Trophoblast cell (in vitro differentiated cells and primary cell): ENCODE measurements around the gene GAPDHS.

Source experiments
- DNase-seq, 2 donors: peaks; one replicate each; pipeline ENCODE4 v3.0.0-alpha.2; 2016
- H2AFZ ChIP-seq: 2 replicates; pipeline ENCODE4 v1.6.1; 2013; ENCODE audit warnings: low read length, moderate library complexity, mild to moderate bottlenecking; ENCODE audit not compliant: insufficient read depth, poor library complexity
- H2AK5ac ChIP-seq: 2 replicates; pipeline ENCODE4 v1.6.1; 2013; ENCODE audit warnings: mild to moderate bottlenecking, low read length
- H2BK120ac ChIP-seq: 2 replicates; pipeline ENCODE4 v1.6.1; 2013; ENCODE audit warnings: low read length, mild to moderate bottlenecking, moderate library complexity; ENCODE audit not compliant: insufficient read depth, poor library complexity
- H2BK12ac ChIP-seq: 2 replicates; pipeline ENCODE4 v1.6.1; 2013; ENCODE audit warnings: mild to moderate bottlenecking, low read length, moderate library complexity
- H2BK5ac ChIP-seq: 2 replicates; pipeline ENCODE4 v1.6.1; 2013; ENCODE audit warnings: low read length, low read depth, moderate library complexity, mild to moderate bottlenecking; ENCODE audit not compliant: poor library complexity
- H3K14ac ChIP-seq: 2 replicates; pipeline ENCODE4 v1.6.1; 2013; ENCODE audit warnings: mild to moderate bottlenecking, low read length
- H3K18ac ChIP-seq: 2 replicates; pipeline ENCODE4 v1.6.1; 2013; ENCODE audit warnings: mild to moderate bottlenecking, low read length
- H3K23ac ChIP-seq: 2 replicates; pipeline ENCODE4 v1.6.1; 2013; ENCODE audit warnings: low read length
- H3K27ac ChIP-seq: 2 replicates; pipeline ENCODE4 v1.5.1; 2013; ENCODE audit warnings: low read depth, mild to moderate bottlenecking, inconsistent platforms, low read length, moderate library complexity
- H3K27me3 ChIP-seq: 2 replicates; pipeline ENCODE4 v1.6.1; 2013; ENCODE audit warnings: inconsistent platforms, mild to moderate bottlenecking, low read length, moderate library complexity; ENCODE audit not compliant: insufficient read depth
- H3K36me3 ChIP-seq, 2 experiments: 1 replicate in 1 of 2; 2 replicates in 1 of 2; pipeline ENCODE4 v1.6.1; 2013; ENCODE audit warnings: low read length in 2 of 2, mild to moderate bottlenecking in 2 of 2, moderate library complexity in 1 of 2; ENCODE audit not compliant: insufficient read depth in 2 of 2, control insufficient read depth in 1 of 2
- H3K4ac ChIP-seq: 2 replicates; pipeline ENCODE4 v1.6.1; 2013; ENCODE audit warnings: low read depth, mild to moderate bottlenecking, low read length, moderate library complexity
- H3K4me1 ChIP-seq, 2 experiments: 1 replicate in 1 of 2; 2 replicates in 1 of 2; pipeline ENCODE4 v1.6.1; 2013; ENCODE audit warnings: low read length in 2 of 2, mild to moderate bottlenecking in 2 of 2, moderate library complexity in 1 of 2; ENCODE audit not compliant: insufficient read depth in 2 of 2, control insufficient read depth in 1 of 2
- H3K4me2 ChIP-seq: 2 replicates; pipeline ENCODE4 v1.6.1; 2013; ENCODE audit warnings: inconsistent platforms, mild to moderate bottlenecking, low read length, moderate library complexity
- H3K4me3 ChIP-seq: 2 replicates; pipeline ENCODE4 v1.5.1; 2013; ENCODE audit warnings: mild to moderate bottlenecking, low read depth, low read length, inconsistent platforms
- H3K79me1 ChIP-seq: one replicate; pipeline ENCODE4 v1.6.1; 2013; ENCODE audit warnings: low read length
- H3K79me2 ChIP-seq: 2 replicates; pipeline ENCODE4 v1.6.1; 2013; ENCODE audit warnings: low read length, mild to moderate bottlenecking; ENCODE audit not compliant: control insufficient read depth, insufficient read depth, poor library complexity
- H3K9ac ChIP-seq: 2 replicates; pipeline ENCODE4 v1.6.1; 2013; ENCODE audit warnings: mild to moderate bottlenecking, low read length
- H3K9me3 ChIP-seq: 2 replicates; pipeline ENCODE4 v1.6.1; 2013; ENCODE audit warnings: low read depth, mild to moderate bottlenecking, control low read depth, inconsistent platforms, low read length; ENCODE audit not compliant: insufficient read depth
- H4K12ac ChIP-seq: 2 replicates; pipeline ENCODE4 v1.6.1; 2013; ENCODE audit warnings: low read depth, mild to moderate bottlenecking, low read length, moderate library complexity
- H4K8ac ChIP-seq: 2 replicates; pipeline ENCODE4 v1.6.1; 2013; ENCODE audit warnings: low read depth, mild to moderate bottlenecking, low read length, moderate library complexity
- H4K91ac ChIP-seq: one replicate; pipeline ENCODE4 v1.6.1; 2013; ENCODE audit warnings: low read depth, mild to moderate bottlenecking, low read length, moderate library complexity
- WGBS: extraction: QIAGEN DNeasy Blood & Tissue Kit; methylation state at CpG from one replicate; pipeline ENCODE4 v1.1.7; 2013; ENCODE audit warnings: missing lambda C conversion rate; ENCODE audit not compliant: insufficient read length, insufficient coverage; ENCODE audit errors: extremely low coverage; 5-methylcytosine and 5-hydroxymethylcytosine counted together

GAPDHS gene

DNA sequence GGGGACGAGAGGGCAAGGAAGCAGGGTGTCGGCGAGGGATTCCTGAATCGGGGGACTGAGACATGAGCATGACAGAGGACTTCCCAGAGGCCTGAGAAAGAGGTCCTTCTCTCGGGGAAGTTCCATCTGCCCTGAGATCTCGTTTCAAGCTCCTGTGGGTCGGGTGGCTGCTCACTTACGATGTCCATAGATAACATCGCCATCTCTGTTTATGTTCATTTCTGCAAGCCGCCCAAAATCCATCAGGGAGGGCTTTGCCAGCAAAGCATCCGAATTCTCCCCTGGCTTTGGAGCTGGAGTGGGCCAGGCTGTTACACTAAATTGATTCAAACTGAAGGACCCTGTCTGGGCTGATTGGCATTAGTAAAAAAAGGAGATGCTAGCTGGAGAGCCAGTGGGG, 25.7 kb upstream of the GAPDHS start:
- H3K9me3 ChIP-seq = peaks cover 2% of the 10 kb centered on the region
- H2BK12ac ChIP-seq = no peak overlapping the region
- peaks cover 3 to 5% of the 10 kb centered on the region in 2 experiments for H3K4me1 ChIP-seq
- no peak overlapping the region for H3K27ac ChIP-seq
- no peak overlapping the region for H4K12ac ChIP-seq
- no peak overlapping the region for H2AK5ac ChIP-seq
- H2BK120ac ChIP-seq = no peak overlapping the region
- H3K79me1 ChIP-seq = peaks cover 7% of the 10 kb centered on the region
- DNase-seq = no peak
- H3K27me3 ChIP-seq = no peaks in the 10 kb centered on the region
- H3K18ac ChIP-seq = no peak overlapping the region
- peaks cover 4% of the 10 kb centered on the region for H3K79me2 ChIP-seq
- H3K4me2 ChIP-seq = no peak overlapping the region
- no peak overlapping the region for H3K14ac ChIP-seq
- H3K4me3 ChIP-seq = no peak overlapping the region
- H3K9ac ChIP-seq = no peak overlapping the region
- H3K23ac ChIP-seq = no peak overlapping the region
- H3K4ac ChIP-seq = no peak overlapping the region
- no peak overlapping the region for H4K91ac ChIP-seq
- peaks cover 24 to 25% of the 10 kb centered on the region in 2 experiments for H3K36me3 ChIP-seq
- no peak overlapping the region for H2BK5ac ChIP-seq
- no peak overlapping the region for H4K8ac ChIP-seq
- H2AFZ ChIP-seq = no peak overlapping the region
- no CpG with 5 or more reads among the region's 11 CpGs for WGBS

DNA sequence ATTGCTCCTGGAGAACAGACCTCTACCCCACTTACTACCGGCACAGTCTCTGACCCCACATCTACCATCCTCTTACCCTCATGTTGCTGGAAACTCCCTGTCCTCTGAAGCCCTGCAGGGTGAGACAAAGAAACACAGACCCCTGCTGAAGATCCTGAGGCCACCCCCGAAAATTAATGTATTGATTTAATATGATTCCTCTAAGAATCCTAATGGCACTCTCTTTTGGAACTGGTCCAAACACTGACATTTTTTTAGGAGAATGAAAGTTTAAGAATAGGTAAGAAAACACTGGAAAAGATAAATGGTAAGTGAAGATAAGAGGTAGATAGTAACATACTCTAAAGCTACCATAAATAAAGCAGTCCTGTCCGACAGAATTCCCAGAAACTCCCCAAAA, 25.1 kb upstream of the GAPDHS start:
- H4K8ac ChIP-seq = no peak overlapping the region
- H2BK120ac ChIP-seq = no peak overlapping the region
- H3K9ac ChIP-seq = no peak overlapping the region
- no peak overlapping the region for H2BK12ac ChIP-seq
- DNase-seq = no peak
- H3K23ac ChIP-seq = no peak overlapping the region
- H4K12ac ChIP-seq = no peak overlapping the region
- no peak overlapping the region for H3K27ac ChIP-seq
- no peak overlapping the region for H2AK5ac ChIP-seq
- H2AFZ ChIP-seq = no peak overlapping the region
- no peak overlapping the region for H2BK5ac ChIP-seq
- H3K79me1 ChIP-seq = peaks cover 7% of the 10 kb centered on the region
- H3K9me3 ChIP-seq = peaks cover 2% of the 10 kb centered on the region
- no peak overlapping the region for H3K4me3 ChIP-seq
- no peak overlapping the region for H4K91ac ChIP-seq
- H3K4me2 ChIP-seq = no peak overlapping the region
- no peaks in the 10 kb centered on the region for H3K27me3 ChIP-seq
- no peak overlapping the region for H3K4ac ChIP-seq
- H3K4me1 ChIP-seq = peaks cover 3 to 5% of the 10 kb centered on the region in 2 experiments
- no peak overlapping the region for H3K18ac ChIP-seq
- H3K36me3 ChIP-seq = peaks cover 21% of the 10 kb centered on the region in 2 experiments
- no CpG with 5 or more reads among the region's 3 CpGs for WGBS
- no peak overlapping the region for H3K14ac ChIP-seq
- peaks cover 4% of the 10 kb centered on the region for H3K79me2 ChIP-seq

DNA sequence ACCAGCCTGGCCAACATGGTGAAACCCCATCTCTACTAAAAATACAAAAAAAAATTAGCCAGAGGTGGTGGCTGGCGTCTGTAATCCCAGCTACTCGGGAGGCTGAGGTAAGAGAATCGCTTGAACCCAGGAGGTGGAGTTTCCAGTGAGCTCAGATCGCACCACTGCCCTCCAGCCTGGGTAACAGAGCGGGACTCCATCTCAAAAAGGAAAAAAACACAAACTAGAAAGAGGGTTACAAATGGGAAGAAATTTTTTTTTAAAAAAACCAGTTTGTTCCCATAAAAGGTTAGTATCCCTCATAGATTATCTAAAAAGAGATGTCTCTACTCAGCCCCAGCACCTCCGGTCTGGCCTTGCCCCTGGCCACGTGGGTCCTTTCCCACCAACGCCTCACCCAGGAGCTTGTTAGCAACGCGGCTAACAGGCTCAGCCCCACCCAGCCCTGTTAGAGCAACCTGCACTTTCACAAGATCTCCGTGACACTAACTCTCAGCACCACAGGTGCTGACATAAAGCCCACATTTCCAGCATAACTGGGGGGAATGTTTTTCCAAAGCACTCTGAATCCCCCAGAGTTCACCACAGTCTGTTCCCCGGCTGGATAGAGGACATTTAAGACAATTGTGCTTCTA, 24.1 kb upstream of the GAPDHS start:
- peak in 1 of 2 donors; percentile 9 for DNase-seq
- H3K27ac ChIP-seq = no peak overlapping the region
- H3K18ac ChIP-seq = no peak overlapping the region
- no peak overlapping the region for H2BK120ac ChIP-seq
- H4K8ac ChIP-seq = no peak overlapping the region
- H2BK12ac ChIP-seq = no peak overlapping the region
- peaks cover 2% of the 10 kb centered on the region for H3K9me3 ChIP-seq
- H3K79me1 ChIP-seq = peaks cover 7% of the 10 kb centered on the region
- H2AFZ ChIP-seq = peak overlapping the region; percentile 6
- peak overlapping the region; percentile 86 for H3K4me2 ChIP-seq
- no peak overlapping the region for H2BK5ac ChIP-seq
- peaks cover 4% of the 10 kb centered on the region for H3K79me2 ChIP-seq
- no CpG with 5 or more reads among the region's 12 CpGs for WGBS
- H3K4me3 ChIP-seq = no peak overlapping the region
- no peak overlapping the region for H4K12ac ChIP-seq
- H3K27me3 ChIP-seq = no peaks in the 10 kb centered on the region
- peaks cover 16 to 17% of the 10 kb centered on the region in 2 experiments for H3K36me3 ChIP-seq
- H3K4ac ChIP-seq = peak overlapping the region; percentile 2
- no peak overlapping the region for H4K91ac ChIP-seq
- H3K4me1 ChIP-seq = peaks cover 3 to 5% of the 10 kb centered on the region in 2 experiments
- H3K9ac ChIP-seq = no peak overlapping the region
- H3K14ac ChIP-seq = no peak overlapping the region
- no peak overlapping the region for H3K23ac ChIP-seq
- H2AK5ac ChIP-seq = no peak overlapping the region

- H3K18ac ChIP-seq = peak overlapping the region; percentile 82
- DNase-seq = peak; percentile 23 to 72
- peak overlapping the region; percentile 75 for H3K27ac ChIP-seq
- H3K36me3 ChIP-seq = peaks cover 11 to 14% of the 10 kb centered on the region in 2 experiments
- H3K4me2 ChIP-seq = peak overlapping the region; percentile 86
- H3K9ac ChIP-seq = peak overlapping the region; percentile 42
- peaks cover 3 to 5% of the 10 kb centered on the region in 2 experiments for H3K4me1 ChIP-seq
- H3K23ac ChIP-seq = no peak overlapping the region
- H3K4me3 ChIP-seq = peak overlapping the region; percentile 74
- peak overlapping the region; percentile 10 for H2BK120ac ChIP-seq
- peak overlapping the region; percentile 78 for H3K14ac ChIP-seq
- peaks cover 4% of the 10 kb centered on the region for H3K79me2 ChIP-seq
- H3K9me3 ChIP-seq = peaks cover 2% of the 10 kb centered on the region
- peak overlapping the region; percentile 24 for H2AK5ac ChIP-seq
- peak overlapping the region; percentile 94 for H4K12ac ChIP-seq
- peak overlapping the region; percentile 50 for H2BK12ac ChIP-seq
- H2BK5ac ChIP-seq = peak overlapping the region; percentile 73
- peak overlapping the region; percentile 99 for H2AFZ ChIP-seq
- no CpG with 5 or more reads among the region's 39 CpGs for WGBS
- no peaks in the 10 kb centered on the region for H3K27me3 ChIP-seq
- H3K4ac ChIP-seq = peak overlapping the region; percentile 73
- peaks cover 7% of the 10 kb centered on the region for H3K79me1 ChIP-seq
- H4K8ac ChIP-seq = peak overlapping the region; percentile 98
- peak overlapping the region; percentile 65 for H4K91ac ChIP-seq
These were observed 23.2 kb upstream of the GAPDHS start for GRCh38 chr19:35509861-35510625.
